GM10248 (cell line): ENCODE data around the gene ABL2.

Experiments used
- CTCF ChIA-PET: fragments of 300-600 bp; sonication (Branson Sonifier 250); formaldehyde crosslinking; extraction: SDS; loops from one replicate; lab custom pipeline; 2021; ENCODE audit warnings: antibody characterized with exemption; lab: Yijun Ruan, JAX
- POLR2A ChIA-PET: fragments of 350-650 bp; sonication (Branson Sonifier 250); formaldehyde crosslinking; extraction: SDS; loops from one replicate; lab custom pipeline; 2020; ENCODE audit warnings: antibody characterized with exemption; lab: Yijun Ruan, JAX
- DNase-seq: peaks from one replicate; pipeline ENCODE4 v3.0.0; 2012; ENCODE audit errors: extremely low spot score
- CTCF ChIP-seq: IDR thresholded peaks from 2 replicates; pipeline ENCODE4 v1.5.1; 2012; ENCODE audit warnings: mild to moderate bottlenecking, low read depth; ENCODE audit errors: extremely low read depth, missing control alignments, control extremely low read depth

The ABL2 gene

GRCh38 chr1:179237222-179237621, 7.7 kb upstream of the ABL2 start:
- no peak for DNase-seq
- CTCF ChIA-PET, result interaction anchor here (0.8 to 2.0 kb wide), 2 partner anchors 14 to 115 kb away, joined by 3 to 5 read pairs; no protein-coding TSS in a partner anchor
- POLR2A ChIA-PET, result no interaction called here
- no peak for TF ChIP-seq CTCF

- ChIA-PET POLR2A (no interaction called here), CTCF (no interaction called here)
- DNase-seq, result no peak
- TF ChIP-seq CTCF, result no peak
Observed at GRCh38 chr1:179234863-179235262, 5.4 kb upstream of the ABL2 start.

DNA sequence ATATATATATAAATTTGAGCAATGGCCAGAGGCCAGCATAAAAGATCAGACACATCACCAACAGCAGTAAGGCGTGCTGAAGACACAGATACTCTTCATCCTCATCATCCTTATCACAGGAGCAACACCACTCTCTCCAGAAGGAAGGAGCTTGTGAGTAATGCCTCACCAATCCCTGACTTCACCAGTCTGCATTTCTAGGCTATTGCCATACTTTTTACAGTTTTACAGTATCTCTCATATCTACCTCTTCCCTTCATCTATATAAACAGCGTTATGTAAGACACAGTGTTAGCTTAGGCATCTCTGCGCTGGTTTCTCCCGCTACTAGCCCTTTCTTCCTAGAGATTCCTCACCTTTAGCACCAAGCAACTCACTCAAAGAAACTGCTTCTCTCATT, 2.4 kb upstream of the ABL2 start:
- no peak for TF ChIP-seq CTCF
- ChIA-PET CTCF (interaction anchor here (1.0 kb wide), 1 partner anchor 14 kb away, joined by 3 read pairs; no protein-coding TSS in a partner anchor), POLR2A (no interaction called here)
- no peak for DNase-seq

GRCh38 chr1:179230721-179231120, 1.2 kb upstream of the ABL2 start:
- POLR2A ChIA-PET, result no interaction called here
- TF ChIP-seq CTCF, result no peak
- CTCF ChIA-PET, result no interaction called here
- no peak for DNase-seq

GRCh38 chr1:179230251-179230650, 774 bp upstream of the ABL2 start:
- ChIA-PET CTCF (no interaction called here), POLR2A (no interaction called here)
- DNase-seq, result no peak
- TF ChIP-seq CTCF, result no peak

DNA sequence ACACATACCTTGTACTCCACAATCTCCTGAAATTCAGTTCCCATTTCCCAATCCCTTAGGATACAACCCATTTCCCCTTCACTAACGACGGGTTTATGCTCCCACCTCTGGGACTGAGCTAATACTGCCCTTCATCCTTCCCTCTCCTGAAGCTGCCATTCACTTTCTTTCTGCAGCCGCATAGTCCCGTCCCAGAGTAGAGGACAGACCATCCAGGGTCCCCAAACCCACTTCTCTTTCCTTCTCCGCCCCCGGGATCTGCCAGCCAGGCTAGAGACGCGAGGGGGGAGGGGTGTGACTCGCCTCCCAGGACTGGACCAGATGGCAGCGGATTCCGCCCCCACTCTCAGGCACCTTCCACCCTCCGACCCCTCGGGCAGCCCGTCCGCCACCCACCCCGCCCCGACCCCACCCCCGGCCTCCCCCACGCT, 679 bp downstream of the ABL2 start:
- no peak for DNase-seq
- POLR2A ChIA-PET, result no interaction called here
- CTCF ChIA-PET, result interaction anchor here (0.8 to 1.0 kb wide), 2 partner anchors 9 to 64 kb away, joined by 3 read pairs; no protein-coding TSS in a partner anchor
- no peak for TF ChIP-seq CTCF
